A204.1 (cell line): Measurements from ENCODE around the gene GAB2.
"Not testable (repeated sequence)": the region's sequence is repeated elsewhere in the genome, so short reads cannot be mapped to it uniquely, and the experiment has no call there.

Experiments used
- FAIRE-seq: peaks from 2 replicates; lab custom pipeline; 2012; peaks lifted over from hg19 to GRCh38; lab: Jason Lieb, UNC

The GAB2 gene

DNA sequence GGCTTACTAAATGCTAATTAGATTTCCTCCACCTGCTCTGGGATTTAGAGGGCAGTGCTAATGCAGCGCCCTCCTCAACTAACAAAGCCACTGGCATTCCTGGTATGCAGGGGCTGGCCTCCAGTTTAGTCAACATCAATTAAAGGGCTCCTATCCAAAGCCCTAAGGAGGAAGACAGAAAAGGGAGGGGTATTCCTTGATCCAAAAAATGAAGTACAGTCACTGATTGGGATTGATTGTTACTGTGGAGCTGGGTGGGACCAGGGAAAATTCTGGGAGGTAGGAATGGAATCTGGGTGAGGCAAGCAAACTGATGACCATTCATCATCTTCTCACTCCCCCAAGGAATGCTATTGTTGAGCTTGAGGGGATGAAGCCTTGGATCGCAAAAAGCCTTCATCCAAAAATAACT, 52.2 kb downstream of the GAB2 start:
- no peak for FAIRE-seq

DNA sequence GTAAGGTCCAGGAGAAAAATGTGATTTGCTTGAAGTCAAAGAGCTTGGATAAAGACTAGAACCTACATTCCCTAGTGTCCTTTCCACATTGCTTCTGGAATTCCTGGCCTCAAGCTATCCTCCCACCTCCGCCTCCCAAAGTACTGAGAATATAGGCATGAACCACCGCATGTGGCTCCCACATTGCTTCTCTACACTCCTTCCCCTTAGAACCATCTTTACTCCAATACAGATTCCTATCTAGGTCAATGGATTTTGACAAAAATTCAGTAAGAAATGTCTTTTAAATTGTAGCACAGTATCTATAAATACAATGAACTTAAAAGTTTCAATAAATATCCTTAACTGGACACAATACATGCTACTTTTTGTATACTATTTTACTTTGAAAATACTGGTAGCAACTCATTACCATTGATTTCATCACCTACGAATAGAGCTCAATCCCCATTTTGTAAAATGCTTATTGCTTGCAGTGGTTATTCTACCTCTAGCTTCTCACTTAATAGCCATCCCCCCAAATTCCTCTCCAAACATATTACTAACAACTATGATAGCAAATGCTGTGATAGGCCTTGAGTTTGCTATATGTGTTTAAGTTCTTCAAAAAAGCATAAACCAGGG, 53.4 kb downstream of the GAB2 start:
- FAIRE-seq = no peak

DNA sequence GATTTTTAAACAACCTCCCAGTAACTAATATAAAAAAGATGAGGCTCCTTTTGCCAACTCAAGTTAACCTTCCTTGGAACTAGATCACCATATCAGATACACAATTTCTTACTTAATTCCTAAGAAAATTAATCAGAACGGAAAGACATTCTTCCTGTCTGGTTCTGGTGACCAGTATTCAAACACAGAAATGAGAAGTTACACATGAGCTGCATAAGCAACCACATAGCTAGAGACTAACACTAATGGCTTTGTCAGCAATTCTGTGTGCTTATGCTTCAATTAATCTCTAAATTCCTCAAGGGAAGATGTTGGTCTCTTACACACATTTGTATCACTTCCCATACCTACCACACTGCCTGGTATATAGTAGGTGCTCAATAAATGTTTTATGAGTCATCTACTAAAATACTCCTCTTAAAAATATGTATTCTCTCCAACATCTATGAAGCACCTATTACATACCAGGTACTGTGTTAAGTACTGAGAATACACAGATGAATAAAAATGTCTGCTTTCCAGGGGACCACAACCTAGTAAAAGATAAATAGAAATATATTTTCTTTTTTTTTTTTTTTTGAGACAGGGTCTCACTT, 54.5 kb downstream of the GAB2 start:
- no peak for FAIRE-seq

DNA sequence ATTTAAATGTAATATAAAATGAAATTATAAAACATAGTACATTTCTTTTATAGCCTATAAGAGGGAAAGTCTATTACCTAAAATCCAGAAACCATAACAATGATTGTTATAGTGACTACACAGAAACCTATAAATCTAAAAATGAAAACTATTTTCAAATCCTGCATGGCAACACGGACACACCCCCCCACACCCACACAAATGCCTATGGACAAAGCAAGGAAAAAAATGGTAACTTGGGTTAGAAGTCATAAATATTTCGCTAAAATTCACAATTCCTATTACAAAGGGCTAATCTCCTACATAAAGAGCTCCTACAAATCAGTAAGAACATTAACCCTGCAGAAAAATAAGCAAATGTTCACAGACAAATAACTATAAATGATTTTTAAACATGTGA, 56.4 kb downstream of the GAB2 start:
- no peak for FAIRE-seq

DNA sequence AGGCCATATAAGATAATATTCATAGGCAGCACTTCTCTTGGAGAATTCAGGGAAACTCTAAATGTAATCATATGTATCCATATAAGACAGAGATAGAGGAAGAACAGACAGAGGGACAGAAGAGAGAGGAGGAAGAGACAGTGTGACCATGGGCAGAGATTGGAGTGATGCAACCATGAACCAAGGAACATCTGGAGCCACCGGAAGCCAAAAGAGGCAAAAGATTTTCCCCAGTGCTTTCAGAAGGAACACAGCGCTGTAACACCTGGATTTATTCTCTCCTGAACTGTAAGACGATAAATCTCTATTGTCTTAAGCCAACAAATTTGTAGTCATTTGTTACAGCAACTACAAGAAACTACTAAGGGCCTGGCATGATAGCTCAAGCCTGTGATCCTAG, 57.7 kb downstream of the GAB2 start:
- no peak for FAIRE-seq

DNA sequence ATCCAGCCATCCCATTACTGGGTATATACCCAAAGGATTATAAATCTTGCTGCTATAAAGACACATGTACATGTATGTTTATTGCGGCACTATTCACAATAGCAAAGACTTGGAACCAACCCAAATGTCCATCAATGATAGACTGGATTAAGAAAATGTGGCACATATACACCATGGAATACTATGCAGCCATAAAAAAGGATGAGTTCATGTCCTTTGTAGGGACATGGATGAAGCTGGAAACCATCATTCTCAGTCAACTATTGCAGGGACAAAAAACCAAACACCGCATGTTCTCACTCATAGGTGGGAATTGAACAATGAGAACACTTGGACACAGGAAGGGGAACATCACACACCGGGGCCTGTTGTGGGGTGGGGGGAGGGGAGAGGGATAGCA, 59.7 kb downstream of the GAB2 start:
- FAIRE-seq = not testable (repeated sequence)

DNA sequence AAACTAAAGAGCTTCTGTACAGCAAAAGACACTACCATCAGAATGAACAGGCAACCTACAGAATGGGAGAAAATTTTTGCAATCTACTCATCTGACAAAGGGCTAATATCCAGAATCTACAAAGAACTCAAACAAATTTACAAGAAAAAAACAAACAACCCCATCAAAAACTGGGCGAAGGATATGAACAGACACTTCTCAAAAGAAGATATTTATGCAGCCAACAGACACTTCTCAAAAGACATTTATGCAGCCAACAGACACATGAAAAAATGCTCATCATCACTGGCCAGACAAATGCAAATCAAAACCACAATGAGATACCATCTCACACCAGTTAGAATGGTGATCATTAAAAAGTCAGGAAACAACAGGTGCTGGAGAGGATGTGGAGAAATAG, 60.2 kb downstream of the GAB2 start:
- not testable (repeated sequence) for FAIRE-seq

DNA sequence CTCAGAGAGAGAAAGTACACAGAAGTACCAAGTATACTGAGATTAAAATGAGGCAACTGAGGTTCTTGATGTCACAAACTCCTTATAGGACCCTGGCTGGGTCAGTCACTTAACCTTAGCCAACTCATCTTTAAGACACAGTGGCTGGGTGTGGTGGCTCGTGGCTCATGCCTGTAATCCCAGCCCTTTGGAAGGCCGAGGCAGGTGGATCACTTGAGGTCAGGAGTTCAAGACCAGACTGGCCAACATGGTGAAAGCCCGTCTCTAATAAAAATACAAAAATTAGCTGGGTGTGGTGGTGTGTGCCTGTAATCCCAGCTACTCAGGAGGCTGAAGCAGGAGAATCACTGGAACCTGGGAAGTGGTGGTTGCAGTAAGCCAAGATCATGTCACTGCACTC, 61.9 kb downstream of the GAB2 start:
- not testable (repeated sequence) for FAIRE-seq

DNA sequence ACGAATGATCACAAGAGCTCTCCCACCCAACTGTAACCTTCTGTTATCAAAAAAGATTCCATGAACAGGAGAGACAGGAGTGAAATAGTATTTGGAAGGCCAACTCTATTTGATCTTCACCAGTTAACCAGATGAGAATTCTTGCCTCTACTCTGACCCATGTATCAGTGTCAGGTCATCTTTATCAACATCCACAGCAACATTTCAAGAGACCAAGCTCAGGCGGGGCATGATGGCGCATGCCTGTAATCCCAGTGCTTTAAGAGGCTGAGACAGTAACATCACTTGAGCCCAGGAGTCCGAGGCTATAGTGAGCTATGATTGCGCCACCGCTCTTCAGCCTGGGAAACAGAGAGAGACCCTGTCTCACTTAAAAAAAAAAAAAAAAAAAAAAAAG, 62.3 kb downstream of the GAB2 start:
- FAIRE-seq = no peak

DNA sequence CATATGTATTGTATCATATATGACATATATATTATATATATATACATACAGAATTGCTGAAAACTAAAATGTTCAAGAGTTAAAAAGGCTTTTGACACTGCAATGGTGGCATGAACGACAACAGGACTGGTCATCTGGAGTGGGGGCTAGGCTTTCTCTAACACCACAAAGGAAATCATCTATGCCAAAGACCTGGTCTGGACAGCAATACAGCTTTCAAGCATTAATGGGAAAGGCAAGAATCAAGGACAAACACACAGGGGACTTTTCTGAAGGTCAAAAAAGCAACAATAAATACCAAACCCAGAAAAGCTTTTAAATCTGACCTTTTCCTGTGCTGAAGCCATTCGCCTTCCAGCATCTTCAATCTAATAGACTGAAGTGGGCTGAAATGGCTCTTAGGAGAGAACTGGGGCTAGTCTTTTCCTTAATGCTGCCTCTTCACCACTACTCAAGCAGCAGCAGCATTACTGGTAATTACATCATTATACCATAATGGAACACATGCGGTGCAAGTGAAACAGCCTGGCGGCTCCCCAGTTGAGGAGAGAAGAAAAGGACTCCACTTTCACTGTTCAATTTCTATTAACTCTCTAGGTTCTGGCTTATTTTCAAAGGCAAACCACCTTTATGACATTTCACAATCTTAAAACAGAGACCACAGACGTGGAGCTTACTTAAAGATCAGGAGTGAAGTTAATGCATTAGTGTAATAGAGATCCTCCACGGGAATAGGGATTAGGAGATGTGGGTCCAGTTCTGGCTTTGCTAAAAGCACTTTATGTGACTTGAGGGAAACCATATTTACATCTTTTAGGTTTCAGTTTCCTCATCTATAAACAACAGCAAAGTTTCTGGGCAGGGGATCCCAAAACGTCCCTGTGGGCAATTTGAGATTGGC, 63.0 kb downstream of the GAB2 start:
- FAIRE-seq = no peak

DNA sequence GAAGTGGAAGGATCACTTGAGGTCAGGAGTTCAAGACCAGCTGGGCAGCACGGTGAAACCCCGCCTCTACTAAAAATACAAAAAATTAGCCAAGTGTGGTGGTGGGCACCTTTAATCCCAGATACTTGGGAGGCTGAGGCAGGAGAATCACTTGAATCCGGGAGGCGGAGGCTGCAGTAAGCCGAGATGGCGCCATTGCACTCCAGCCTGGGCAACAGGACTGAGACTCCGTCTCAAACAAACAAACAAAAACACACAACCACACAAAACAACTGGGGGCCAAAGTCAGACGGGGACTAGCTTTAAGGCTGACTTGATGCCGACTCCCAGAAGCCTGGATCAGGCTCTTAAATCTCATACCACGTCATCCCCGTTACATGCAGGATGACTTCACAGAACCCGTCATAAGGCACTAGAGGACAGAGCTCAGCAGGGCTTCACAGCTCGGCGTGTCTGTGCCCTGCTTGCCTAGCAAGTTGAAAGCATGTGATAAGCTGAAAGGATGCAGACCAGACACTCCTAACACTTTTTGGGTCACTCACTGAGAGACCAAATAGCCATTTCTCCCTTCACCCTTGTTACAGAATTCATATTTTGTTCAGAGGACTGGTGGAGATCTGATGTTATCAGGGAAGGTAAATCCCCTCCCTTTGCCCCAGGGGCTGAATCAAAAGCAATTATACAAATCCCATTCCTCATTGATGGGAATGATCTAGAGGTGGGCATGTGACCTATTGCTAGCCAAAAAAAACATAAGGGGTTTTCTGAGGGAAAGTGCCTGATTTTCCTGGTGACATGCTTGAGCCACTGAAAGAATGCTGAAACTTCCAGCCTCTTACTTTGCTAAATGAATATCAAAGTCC, 65.4 kb downstream of the GAB2 start:
- no peak for FAIRE-seq

DNA sequence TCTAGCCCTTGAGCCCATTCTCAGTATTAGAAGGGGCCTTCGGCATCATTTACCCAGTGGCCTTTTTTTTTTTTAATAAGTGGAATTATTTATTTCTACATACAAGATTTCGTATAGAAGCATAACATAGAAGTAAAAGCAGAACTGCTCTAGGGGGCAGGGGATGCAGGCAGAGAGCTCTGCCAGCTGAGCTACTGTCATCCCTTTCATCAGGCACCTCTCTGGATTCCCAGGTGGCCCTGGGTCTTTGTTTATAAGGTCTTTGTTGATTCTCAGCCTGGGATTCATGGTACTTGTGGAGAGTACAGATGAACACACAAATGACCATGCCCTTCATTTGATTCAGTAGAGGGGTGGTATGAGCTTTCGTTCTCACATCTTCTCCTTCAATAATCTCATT, 66.4 kb downstream of the GAB2 start:
- no peak for FAIRE-seq

DNA sequence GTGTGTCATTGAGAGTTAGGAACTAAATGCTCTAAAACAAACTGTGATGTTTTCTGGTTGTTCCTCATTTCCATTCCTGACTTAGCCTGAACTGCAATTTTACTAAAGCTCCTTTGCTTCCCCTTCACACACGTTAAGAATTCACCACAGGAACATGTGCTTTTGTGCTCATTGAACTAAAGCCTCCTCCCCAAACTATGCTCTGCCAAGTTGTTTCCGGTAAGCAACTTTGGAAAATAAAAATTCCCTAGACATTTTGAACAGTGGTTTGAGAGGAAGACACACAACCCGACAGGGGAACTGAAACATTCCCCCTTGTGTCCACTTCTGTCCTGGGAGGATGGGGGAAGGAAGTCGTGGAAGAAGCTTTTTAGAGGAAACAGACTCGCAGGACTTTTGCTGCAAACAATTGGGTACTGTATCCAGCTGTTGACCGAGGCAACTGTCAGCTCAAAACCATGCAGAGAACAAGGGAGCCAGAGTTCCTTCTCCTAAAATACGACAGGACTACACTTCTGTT, 66.9 kb downstream of the GAB2 start:
- no peak for FAIRE-seq

DNA sequence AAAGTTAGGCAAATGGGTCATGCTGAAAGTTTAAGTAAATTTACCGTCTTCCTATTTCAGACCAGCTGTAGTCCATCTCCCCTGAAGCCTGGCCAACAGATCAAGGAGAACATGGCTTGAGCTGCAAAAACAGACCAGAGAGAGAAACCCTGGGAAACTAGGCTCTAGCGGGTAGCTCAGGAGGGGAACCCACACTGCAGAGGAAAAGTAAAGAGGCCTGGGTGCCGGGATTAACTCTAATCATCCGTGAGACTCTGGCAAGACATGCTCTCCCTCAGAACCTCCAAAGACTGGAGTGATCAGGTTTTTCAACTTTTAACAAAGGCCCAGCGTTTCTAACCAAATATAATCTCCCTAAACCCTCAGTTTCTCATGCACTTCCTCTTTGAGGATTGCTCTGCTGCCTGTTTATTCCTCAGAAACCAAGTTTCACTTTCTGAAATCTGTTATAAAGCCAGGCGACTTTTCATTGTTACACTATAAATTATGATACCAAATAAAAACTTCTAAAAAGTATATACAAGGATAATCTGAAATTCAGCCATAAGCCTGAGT, 67.5 kb downstream of the GAB2 start:
- FAIRE-seq = no peak

DNA sequence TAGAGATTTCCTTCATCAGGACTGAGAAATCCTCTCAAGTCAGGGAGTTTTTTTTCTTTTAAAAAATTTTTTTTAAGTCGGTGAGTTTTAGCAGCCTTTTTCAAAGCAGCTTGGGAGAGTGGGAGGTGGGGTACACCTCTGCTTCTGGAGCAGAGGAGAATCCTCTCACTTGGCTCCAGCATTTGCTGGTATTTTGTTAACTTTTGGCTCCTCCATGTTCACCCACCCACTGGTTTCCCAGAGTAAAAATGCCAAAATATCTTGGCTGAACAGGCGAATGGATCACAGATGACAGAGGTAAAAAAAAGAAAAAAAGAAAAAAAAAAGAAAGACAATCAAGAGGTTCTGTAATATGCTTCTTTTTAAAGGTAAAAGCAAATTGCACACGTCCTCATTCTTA, 68.0 kb downstream of the GAB2 start:
- no peak for FAIRE-seq

DNA sequence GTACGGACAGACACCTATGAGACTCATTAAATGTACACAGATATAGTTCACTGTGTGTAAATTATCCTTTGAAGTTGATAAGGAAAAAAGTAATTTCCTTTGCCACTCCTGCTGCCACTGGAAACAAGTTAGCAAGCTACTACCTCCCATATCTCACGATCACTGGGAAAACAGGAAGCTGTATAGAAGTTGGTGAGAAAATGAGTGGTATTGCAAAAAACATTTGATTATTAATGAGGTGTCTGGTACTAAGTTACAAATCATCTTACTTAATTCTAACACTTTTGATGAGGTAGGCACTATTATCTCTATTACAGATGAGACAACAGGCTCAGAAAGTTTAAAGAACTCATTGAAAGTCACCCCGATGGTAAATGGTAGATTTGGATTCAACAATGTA, 68.5 kb downstream of the GAB2 start:
- FAIRE-seq = no peak

DNA sequence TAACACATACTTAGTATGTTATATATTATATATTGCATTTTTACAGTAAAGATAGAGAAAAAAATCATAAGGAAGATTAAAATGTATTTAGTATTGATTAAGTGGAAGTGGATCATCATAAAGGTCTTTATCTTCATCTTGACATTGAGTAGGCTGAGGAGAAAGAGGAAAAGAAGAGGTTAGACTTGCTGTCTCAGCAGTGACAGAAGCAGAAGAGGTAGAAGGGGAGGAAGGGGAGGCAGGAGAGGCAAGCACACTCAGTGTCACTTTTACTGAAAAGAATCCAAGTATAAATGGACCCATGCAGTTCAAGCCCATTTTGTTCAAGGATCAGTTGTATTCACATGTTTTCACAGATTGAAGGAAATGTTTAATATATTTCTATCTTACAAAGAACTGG, 69.7 kb downstream of the GAB2 start:
- no peak for FAIRE-seq

DNA sequence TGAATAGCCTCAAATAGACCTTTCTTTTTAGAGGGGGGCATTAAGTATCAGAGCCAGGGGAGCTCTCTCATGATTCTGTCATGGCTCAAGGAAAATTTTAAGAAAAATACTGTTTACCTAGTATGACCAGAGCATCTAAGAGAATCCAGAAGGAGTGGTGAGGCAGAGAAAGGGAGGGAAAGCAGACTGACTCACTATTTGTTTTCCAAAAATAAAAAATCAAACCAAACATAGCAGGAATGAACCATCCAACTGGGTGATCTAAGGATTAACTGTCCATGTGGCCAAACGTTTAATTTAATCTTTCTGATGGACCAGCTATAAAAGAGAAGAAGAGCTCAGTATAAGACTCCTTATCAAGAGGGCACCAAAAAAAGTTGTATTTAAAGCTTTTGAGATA, 70.8 kb downstream of the GAB2 start:
- no peak for FAIRE-seq

DNA sequence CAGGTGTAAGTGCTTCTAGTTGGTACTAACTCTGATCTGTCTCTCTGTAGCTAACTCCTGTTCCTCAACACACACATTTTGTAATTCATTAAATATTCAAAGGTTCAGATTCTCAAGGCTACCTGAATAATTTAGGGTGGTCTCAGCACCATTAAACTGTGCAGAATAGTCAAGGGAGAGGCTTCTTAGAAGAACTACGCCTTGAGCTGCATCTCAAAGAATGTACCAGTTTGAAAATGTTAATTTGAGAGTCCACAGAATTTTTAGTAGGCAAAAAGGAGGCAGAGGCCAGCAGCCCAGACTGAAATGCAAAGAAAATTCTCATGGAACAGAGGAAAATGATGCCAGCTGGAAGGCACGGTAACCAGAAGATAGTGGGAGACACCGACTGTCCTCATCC, 72.2 kb downstream of the GAB2 start:
- FAIRE-seq = no peak

DNA sequence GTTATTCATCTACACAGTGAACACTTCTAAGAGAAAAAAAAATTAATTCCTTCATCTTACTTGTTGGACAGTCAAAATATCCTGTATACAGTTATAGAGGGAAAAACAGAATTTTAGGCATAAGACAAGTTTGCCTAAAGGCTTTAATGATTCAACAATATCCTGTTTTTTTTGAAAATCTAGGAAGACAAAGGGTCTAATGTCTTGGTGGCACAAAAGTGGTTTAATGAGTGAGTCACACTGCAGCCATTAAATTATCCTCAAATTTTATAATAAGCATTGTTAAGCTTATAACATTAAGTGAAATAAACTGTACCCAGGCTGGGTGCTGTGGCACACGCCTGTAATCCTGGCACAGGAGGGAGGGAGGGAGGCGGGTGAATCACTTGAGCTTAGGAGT, 72.9 kb downstream of the GAB2 start:
- FAIRE-seq = no peak

DNA sequence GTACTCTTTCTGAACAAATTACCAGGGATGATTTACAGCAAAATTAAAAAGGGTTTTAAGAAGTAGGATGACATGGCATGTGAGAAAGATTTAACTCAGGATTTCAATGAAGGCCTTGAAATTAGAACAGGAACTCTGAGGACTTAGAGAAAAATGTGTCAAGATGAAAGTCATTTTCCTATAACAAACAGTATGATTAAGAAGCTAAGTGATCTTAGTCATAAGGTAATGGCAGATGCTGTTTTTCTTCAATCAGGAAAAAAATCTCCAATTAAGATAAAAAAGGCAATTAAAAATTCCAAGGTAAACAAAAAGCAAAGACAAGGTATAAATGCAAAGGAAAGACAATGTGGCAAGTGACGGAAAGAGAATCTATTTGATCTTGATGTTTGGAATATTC, 73.5 kb downstream of the GAB2 start:
- FAIRE-seq = no peak

DNA sequence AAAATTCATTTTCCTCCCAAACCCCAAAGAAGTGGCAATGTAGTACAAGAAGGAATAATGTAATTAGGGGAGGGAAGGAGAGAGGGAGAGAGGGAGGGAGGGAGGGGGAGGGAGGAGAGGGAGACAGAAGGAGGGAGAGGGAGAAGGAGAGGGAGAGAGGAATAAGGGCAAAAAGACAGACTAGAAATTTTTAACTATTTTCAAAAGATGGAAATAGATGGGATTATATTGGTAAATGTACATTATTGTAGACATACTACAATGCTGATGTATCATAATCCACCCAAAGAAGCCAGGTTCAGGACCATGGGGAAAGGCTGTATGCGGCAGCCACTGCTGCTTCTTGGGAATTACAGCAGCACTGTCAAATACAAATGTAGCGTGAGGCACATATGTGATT, 74.3 kb downstream of the GAB2 start:
- no peak for FAIRE-seq
